HL-60/S4 treated with retinoic acid at 250 ng/mL for 4 days and 3 days (cell line): Measurements from ENCODE around the gene S100B.

Source experiments
- in situ Hi-C: fragments of 300-500 bp; cut with MboI; formaldehyde crosslinking; loops from 2 replicates; pipeline ENCODE4 v1.7.0; 2022; ENCODE audit warnings: low sequenced_read_pairs

S100B gene

GRCh38 chr21:46562964-46563607, 41.8 kb downstream of the S100B start:
- in situ Hi-C loops, result no loop called here

GRCh38 chr21:46562472-46562871, 42.4 kb downstream of the S100B start:
- in situ Hi-C loops, result no loop called here

GRCh38 chr21:46561445-46562090, 43.3 kb downstream of the S100B start:
- in situ Hi-C loops, result no loop called here

- in situ Hi-C loops, result no loop called here
Observed at GRCh38 chr21:46560568-46561444, 44.1 kb downstream of the S100B start.

- in situ Hi-C loops, result no loop called here
Observed at GRCh38 chr21:46559291-46559983, 45.4 kb downstream of the S100B start.

- in situ Hi-C loops, result no loop called here
Observed at GRCh38 chr21:46557919-46558392, 46.9 kb downstream of the S100B start.

- in situ Hi-C loops, result no loop called here
Observed at GRCh38 chr21:46557469-46557868, 47.4 kb downstream of the S100B start.

GRCh38 chr21:46556802-46557201, 48.1 kb downstream of the S100B start:
- in situ Hi-C loops, result no loop called here

- in situ Hi-C loops, result no loop called here
Observed at GRCh38 chr21:46555678-46556077, 49.2 kb downstream of the S100B start.

GRCh38 chr21:46555225-46555617, 49.7 kb downstream of the S100B start:
- in situ Hi-C loops, result no loop called here

- in situ Hi-C loops, result no loop called here
Observed at GRCh38 chr21:46554431-46555224, 50.3 kb downstream of the S100B start.

- in situ Hi-C loops, result no loop called here
Observed at GRCh38 chr21:46553993-46554392, 50.9 kb downstream of the S100B start.

- in situ Hi-C loops, result no loop called here
Observed at GRCh38 chr21:46552865-46553379, 52.0 kb downstream of the S100B start.

- in situ Hi-C loops, result no loop called here
Observed at GRCh38 chr21:46552274-46552673, 52.6 kb downstream of the S100B start.

- in situ Hi-C loops, result no loop called here
Observed at GRCh38 chr21:46551636-46552241, 53.1 kb downstream of the S100B start.

GRCh38 chr21:46550116-46550941, 54.6 kb downstream of the S100B start:
- in situ Hi-C loops, result no loop called here

- in situ Hi-C loops, result no loop called here
Observed at GRCh38 chr21:46549650-46550049, 55.2 kb downstream of the S100B start.
